Measurements from ENCODE around the gene GLB1L.

DNA sequence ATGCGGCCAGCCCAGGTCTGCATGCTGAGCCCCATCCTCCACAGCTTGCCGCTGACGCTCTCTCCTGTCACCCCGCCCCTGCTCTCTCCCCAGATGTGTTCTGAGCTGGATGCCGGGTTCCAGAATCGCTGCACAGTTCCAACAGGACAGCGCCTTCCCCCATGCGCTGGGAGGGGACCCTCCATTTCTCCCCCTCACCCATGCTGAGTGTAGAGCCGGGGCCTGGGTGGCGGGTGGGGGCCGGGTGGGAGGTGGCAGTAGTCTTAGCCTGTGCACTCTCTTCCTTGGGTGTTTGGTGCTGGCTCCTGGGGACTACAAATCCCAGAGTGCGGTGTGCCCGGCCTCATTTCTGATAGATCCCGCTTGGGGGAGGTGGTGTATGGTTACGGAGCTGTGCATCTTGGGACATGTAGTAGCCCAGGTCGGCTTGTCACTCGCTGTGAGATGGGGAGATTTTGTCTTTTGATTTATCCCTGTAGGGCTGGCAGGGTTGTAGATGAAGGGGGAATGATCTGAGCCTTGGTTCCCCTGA, 40.7 kb upstream of the GLB1L start:
- TF ChIP-seq CTCF (conservative IDR thresholded peaks at IDR 0.05; ENCODE audit: low read depth, low read length) (no peak), EZH2 (IDR thresholded peaks at IDR 0.05; ENCODE audit: borderline replicate concordance, low read depth, low read length, poor library complexity, severe bottlenecking) (no peak)
